Measurements from ENCODE around the gene PTPRE. TPM values are rescaled to one million over a fixed set of nuclear protein-coding genes. Genes with fewer than 3 reads are reported as not detected.

The PTPRE gene
- total RNA-seq, result 10 to 100 TPM; 10.2 to 46.8 (median 28.8) TPM

GRCh38 chr10:127906548-127907377, at the start of gene PTPRE:
TSS of gene PTPRE (plus strand) at chr10:127907103. CDS start at chr10:128040882, 133,779 bp downstream.
- 32% methylated on average over 8 of the region's 78 CpGs for WGBS
- no peaks in the 10 kb centered on the region for H3K9me3 ChIP-seq
- TF ChIP-seq CTCF (IDR thresholded peaks at IDR 0.05) (peak; percentile 84 to 90), POLR2AphosphoS5 (IDR thresholded peaks at IDR 0.05) (no peak), EP300 (IDR thresholded peaks at IDR 0.05) (no peak)
- H3K36me3 ChIP-seq, result no peaks in the 10 kb centered on the region
- DNase-seq (ENCODE audit: low spot score in 2 of 2), result no peak
- peak within 1 kb of the TSS; percentile 83 for H3K27ac ChIP-seq
- peaks cover 20% of the 10 kb centered on the region for H3K27me3 ChIP-seq
- peak within 1 kb of the TSS; percentile 71 for H3K4me3 ChIP-seq
- H3K4me1 ChIP-seq, result peaks cover 30% of the 10 kb centered on the region

- Histone ChIP-seq H3K4me1 (no peaks in the 10 kb centered on the region), H3K27me3 (no peaks in the 10 kb centered on the region), H3K36me3 (no peaks in the 10 kb centered on the region), H3K9me3 (no peaks in the 10 kb centered on the region), H3K4me3 (no peak overlapping the region), H3K27ac (no peak overlapping the region)
- 96% methylated on average over 6 of the region's 6 CpGs for WGBS
- TF ChIP-seq POLR2A (IDR thresholded peaks at IDR 0.05) (no peak), EP300 (IDR thresholded peaks at IDR 0.05) (no peak), POLR2AphosphoS5 (IDR thresholded peaks at IDR 0.05) (no peak), CTCF (IDR thresholded peaks at IDR 0.05) (no peak)
- DNase-seq (ENCODE audit: low spot score in 2 of 2), result no peak
Measured at GRCh38 chr10:127860592-127860991, 46.3 kb upstream of the PTPRE start.

GRCh38 chr10:127863231-127863825, 43.6 kb upstream of the PTPRE start:
- Histone ChIP-seq H3K4me3 (no peak overlapping the region), H3K27ac (no peak overlapping the region), H3K9me3 (no peaks in the 10 kb centered on the region), H3K4me1 (no peaks in the 10 kb centered on the region), H3K27me3 (no peaks in the 10 kb centered on the region), H3K36me3 (no peaks in the 10 kb centered on the region)
- no peak for DNase-seq (ENCODE audit: low spot score in 2 of 2)
- WGBS, result 85% methylated on average over 6 of the region's 6 CpGs
- no peak for TF ChIP-seq EP300 (IDR thresholded peaks at IDR 0.05)
- TF ChIP-seq CTCF (IDR thresholded peaks at IDR 0.05), result no peak
- no peak for TF ChIP-seq POLR2AphosphoS5 (IDR thresholded peaks at IDR 0.05)
- TF ChIP-seq POLR2A (IDR thresholded peaks at IDR 0.05), result no peak

- Histone ChIP-seq H3K4me1 (no peaks in the 10 kb centered on the region), H3K27ac (no peak overlapping the region), H3K27me3 (no peaks in the 10 kb centered on the region), H3K4me3 (no peak overlapping the region), H3K36me3 (no peaks in the 10 kb centered on the region), H3K9me3 (peaks cover 8% of the 10 kb centered on the region)
- DNase-seq (ENCODE audit: low spot score in 2 of 2), result no peak
- 84% methylated on average over 8 of the region's 8 CpGs for WGBS
- TF ChIP-seq CTCF (IDR thresholded peaks at IDR 0.05) (no peak), POLR2AphosphoS5 (IDR thresholded peaks at IDR 0.05) (no peak), POLR2A (IDR thresholded peaks at IDR 0.05) (no peak), EP300 (IDR thresholded peaks at IDR 0.05) (no peak)
Measured at GRCh38 chr10:127866276-127867013, 40.5 kb upstream of the PTPRE start.

GRCh38 chr10:127867805-127868204, 39.1 kb upstream of the PTPRE start:
- TF ChIP-seq POLR2A (IDR thresholded peaks at IDR 0.05) (no peak), POLR2AphosphoS5 (IDR thresholded peaks at IDR 0.05) (no peak), CTCF (IDR thresholded peaks at IDR 0.05) (no peak), EP300 (IDR thresholded peaks at IDR 0.05) (no peak)
- peaks cover 8% of the 10 kb centered on the region for H3K9me3 ChIP-seq
- 76% methylated on average over 1 of the region's 1 CpG for WGBS
- no peak overlapping the region for H3K27ac ChIP-seq
- H3K36me3 ChIP-seq, result no peaks in the 10 kb centered on the region
- no peaks in the 10 kb centered on the region for H3K27me3 ChIP-seq
- H3K4me1 ChIP-seq, result peaks cover 11% of the 10 kb centered on the region
- H3K4me3 ChIP-seq, result no peak overlapping the region
- DNase-seq (ENCODE audit: low spot score in 2 of 2), result no peak
